Body of pancreas (tissue), 4 donors: ENCODE data around the gene CXCR6. TPM values are rescaled to one million over a fixed set of nuclear protein-coding genes. Genes with fewer than 3 reads are reported as not detected.

Source experiments
- ATAC-seq: fragments of 150-250 bp; one replicate; pipeline ENCODE4 v1.9.1; 2016
- DNase-seq, 4 donors: peaks; one replicate each; pipeline ENCODE4 v3.0.0-alpha.2; 2019
- H3K27ac ChIP-seq, 4 donors: fragments of 200-600 bp; sonication (generic); 1 replicate in 3 of 4; 2 replicates in 1 of 4; pipeline versions ENCODE4 v1.5.1 to v1.6.1; 2016 to 2019; ENCODE audit warnings: mild to moderate bottlenecking in 1 of 4, mixed read lengths in 1 of 4, moderate library complexity in 1 of 4
- H3K27me3 ChIP-seq, 2 donors: fragments of 200-600 bp; sonication (generic); one replicate each; pipeline ENCODE4 v1.6.0; 2016; ENCODE audit warnings: mild to moderate bottlenecking in 1 of 2
- H3K36me3 ChIP-seq, 2 donors: fragments of 200-600 bp; sonication (generic); replicated peaks in 1 of 2; 2 replicates each; pipeline ENCODE4 v1.5.1; 2016; ENCODE audit warnings: low read depth in 2 of 2; ENCODE audit not compliant: insufficient read depth in 1 of 2
- H3K4me1 ChIP-seq: fragments of 200-600 bp; sonication (generic); one replicate; pipeline ENCODE4 v1.6.0; 2016
- H3K4me3 ChIP-seq, 2 donors: fragments of 200-600 bp; sonication (generic); 1 replicate in 1 of 2; 2 replicates in 1 of 2; pipeline ENCODE4 v1.5.1; 2016 to 2019
- H3K9me3 ChIP-seq, 3 donors: fragments of 200-600 bp; sonication (generic); 1 replicate in 2 of 3; 2 replicates in 1 of 3; pipeline ENCODE4 v1.5.1; 2016
- POLR2A ChIP-seq, 3 donors: fragments of 450-650 bp; IDR thresholded peaks; one replicate each; pipeline ENCODE4 v1.6.1; 2016; ENCODE audit warnings: antibody characterized with exemption in 3 of 3, mild to moderate bottlenecking in 2 of 3
- WGBS, 2 donors: methylation state at CpG; one replicate each; pipeline ENCODE4 v1.1.5; 2017; 5-methylcytosine and 5-hydroxymethylcytosine counted together
- intact Hi-C: fragments of 100-400 bp; cut with DNase I; formaldehyde crosslinking; loops from one replicate; pipeline ENCODE4 v1.15.1; 2023
- total RNA-seq, 2 donors: library from RNA; depleted of rRNA; stranded (reverse); fragments of >200 nt; gene quantifications; one replicate each; pipeline ENCODE4 v1.1.0, GENCODE V29; 2016
- TF ChIP-seq, protein P1 (sequence below), 7 experiments: fragments of 450-650 bp in 4 of 7; fragments of 200-600 bp in 3 of 7; sonication (generic) in 3 of 7; IDR thresholded peaks; one replicate each; pipeline ENCODE4 v1.5.1; 2016 to 2019; ENCODE audit warnings: antibody characterized with exemption in 7 of 7

CXCR6 gene
- total RNA-seq, 2 donors from 2014 or later: 2.9 TPM; not detected in 1

- Histone ChIP-seq H3K4me3 (no peak overlapping the region), H3K4me1 (no peaks in the 10 kb centered on the region), H3K27me3 (no peaks in the 10 kb centered on the region), H3K27ac (no peak overlapping the region), H3K36me3 (peaks cover 0 to 10% of the 10 kb centered on the region in 2 donors), H3K9me3 (no peaks in the 10 kb centered on the region)
- DNase-seq (no peak), ATAC-seq (no peak)
- WGBS, 2 donors: 85 to 87% methylated on average over 7 to 9 of the region's 9 CpGs
- TF ChIP-seq, protein P1, sequence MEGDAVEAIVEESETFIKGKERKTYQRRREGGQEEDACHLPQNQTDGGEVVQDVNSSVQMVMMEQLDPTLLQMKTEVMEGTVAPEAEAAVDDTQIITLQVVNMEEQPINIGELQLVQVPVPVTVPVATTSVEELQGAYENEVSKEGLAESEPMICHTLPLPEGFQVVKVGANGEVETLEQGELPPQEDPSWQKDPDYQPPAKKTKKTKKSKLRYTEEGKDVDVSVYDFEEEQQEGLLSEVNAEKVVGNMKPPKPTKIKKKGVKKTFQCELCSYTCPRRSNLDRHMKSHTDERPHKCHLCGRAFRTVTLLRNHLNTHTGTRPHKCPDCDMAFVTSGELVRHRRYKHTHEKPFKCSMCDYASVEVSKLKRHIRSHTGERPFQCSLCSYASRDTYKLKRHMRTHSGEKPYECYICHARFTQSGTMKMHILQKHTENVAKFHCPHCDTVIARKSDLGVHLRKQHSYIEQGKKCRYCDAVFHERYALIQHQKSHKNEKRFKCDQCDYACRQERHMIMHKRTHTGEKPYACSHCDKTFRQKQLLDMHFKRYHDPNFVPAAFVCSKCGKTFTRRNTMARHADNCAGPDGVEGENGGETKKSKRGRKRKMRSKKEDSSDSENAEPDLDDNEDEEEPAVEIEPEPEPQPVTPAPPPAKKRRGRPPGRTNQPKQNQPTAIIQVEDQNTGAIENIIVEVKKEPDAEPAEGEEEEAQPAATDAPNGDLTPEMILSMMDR (IDR thresholded peaks at IDR 0.05): no peak
- no peak for TF ChIP-seq POLR2A (IDR thresholded peaks at IDR 0.05)
- intact Hi-C loops: loop anchor here (5.0 to 10.0 kb wide), 2 partner anchors 141 to 181 kb away; no protein-coding TSS in a partner anchor
Measured at GRCh38 chr3:45936261-45936660, 7.0 kb upstream of the CXCR6 start.

- WGBS, 2 donors: 75 to 84% methylated on average over 8 of the region's 8 CpGs
- Histone ChIP-seq H3K4me1 (no peaks in the 10 kb centered on the region), H3K27ac (no peak overlapping the region), H3K9me3 (no peaks in the 10 kb centered on the region), H3K4me3 (no peak overlapping the region), H3K36me3 (peaks cover 0 to 4% of the 10 kb centered on the region in 2 donors), H3K27me3 (no peaks in the 10 kb centered on the region)
- DNase-seq (no peak), ATAC-seq (no peak)
- intact Hi-C loops: loop anchor here (5.0 to 10.0 kb wide), 2 partner anchors 140 to 183 kb away; no protein-coding TSS in a partner anchor
- TF ChIP-seq, protein P1 (IDR thresholded peaks at IDR 0.05): no peak
- no peak for TF ChIP-seq POLR2A (IDR thresholded peaks at IDR 0.05)
Measured at GRCh38 chr3:45937206-45938042, 5.8 kb upstream of the CXCR6 start.

DNA sequence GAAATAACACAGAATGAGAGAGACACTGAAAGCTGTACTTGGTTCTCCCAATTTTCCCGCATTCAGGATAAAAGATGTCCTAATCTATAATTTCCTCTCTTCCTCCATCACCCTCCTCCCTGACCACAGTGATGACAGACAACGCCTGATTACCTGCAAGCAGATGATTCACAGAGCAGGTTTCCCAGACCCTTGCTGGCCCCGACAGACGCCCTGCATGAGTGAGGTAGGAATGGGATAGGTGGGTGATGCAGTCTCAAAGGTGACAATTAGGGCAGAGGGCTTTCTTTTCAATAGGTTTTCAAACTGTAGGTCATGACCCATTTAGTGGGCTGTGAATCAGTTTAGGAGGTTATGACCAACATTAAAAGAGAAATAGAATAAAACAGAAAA is 5.2 kb upstream of the CXCR6 start:
- intact Hi-C loops: loop anchor here (5.0 to 10.0 kb wide), 2 partner anchors 139 to 183 kb away; no protein-coding TSS in a partner anchor
- no peak overlapping the region for H3K4me3 ChIP-seq
- WGBS, 2 donors: 91 to 93% methylated on average over 4 of the region's 4 CpGs
- no peaks in the 10 kb centered on the region for H3K9me3 ChIP-seq
- ATAC-seq: no peak
- H3K4me1 ChIP-seq: no peaks in the 10 kb centered on the region
- H3K27ac ChIP-seq: no peak overlapping the region
- peaks cover 0 to 4% of the 10 kb centered on the region in 2 donors for H3K36me3 ChIP-seq
- H3K27me3 ChIP-seq: no peaks in the 10 kb centered on the region
- no peak for DNase-seq
- TF ChIP-seq, protein P1 (IDR thresholded peaks at IDR 0.05): no peak
- no peak for TF ChIP-seq POLR2A (IDR thresholded peaks at IDR 0.05)

- DNase-seq (peak; percentile 86 to 90 (median 88)), ATAC-seq (peak; percentile 80)
- no peaks in the 10 kb centered on the region for H3K9me3 ChIP-seq
- no peaks in the 10 kb centered on the region for H3K27me3 ChIP-seq
- intact Hi-C loops: loop anchor here (5.0 to 10.0 kb wide), 2 partner anchors 138 to 184 kb away; no protein-coding TSS in a partner anchor
- 21 to 28% methylated on average over 4 of the region's 4 CpGs for WGBS, 2 donors
- no peak overlapping the region for H3K4me3 ChIP-seq
- no peaks in the 10 kb centered on the region for H3K4me1 ChIP-seq
- H3K27ac ChIP-seq: no peak overlapping the region
- H3K36me3 ChIP-seq: peaks cover 0 to 4% of the 10 kb centered on the region in 2 donors
- TF ChIP-seq, protein P1 (IDR thresholded peaks at IDR 0.05): peak; percentile 80 to 91 (median 88)
- no peak for TF ChIP-seq POLR2A (IDR thresholded peaks at IDR 0.05)
Measured at GRCh38 chr3:45938864-45939263, 4.4 kb upstream of the CXCR6 start.
